ENCODE results near the gene PRDM16.
A peak's percentile ranks its signal among the peaks of the same experiment; 100 is the strongest.

The PRDM16 gene

GRCh38 chr1:3444298-3444697, 375.3 kb downstream of the PRDM16 start:
- Histone ChIP-seq H3K4me3 (ENCODE audit: insufficient read depth, low read depth, low read length, poor library complexity, severe bottlenecking) (no peak overlapping the region), H3K4me1 (ENCODE audit: control insufficient read depth, insufficient read depth, low read length, poor library complexity, severe bottlenecking) (no peaks in the 10 kb centered on the region), H3K27ac (ENCODE audit: insufficient read depth, low read length, poor library complexity, severe bottlenecking) (no peak overlapping the region), H3K36me3 (ENCODE audit: control insufficient read depth, insufficient read depth, low read length) (no peaks in the 10 kb centered on the region), H3K9me3 (ENCODE audit: control insufficient read depth, low read length) (no peaks in the 10 kb centered on the region), H3K27me3 (replicated peaks; ENCODE audit: control insufficient read depth, insufficient read depth, low read length, poor library complexity, severe bottlenecking) (no peaks in the 10 kb centered on the region)
- DNase-seq: no peak

- H3K4me3 ChIP-seq (ENCODE audit: insufficient read depth, low read depth, low read length, poor library complexity, severe bottlenecking): no peak overlapping the region
- H3K4me1 ChIP-seq (ENCODE audit: control insufficient read depth, insufficient read depth, low read length, poor library complexity, severe bottlenecking): no peaks in the 10 kb centered on the region
- no peak for DNase-seq
- H3K27ac ChIP-seq (ENCODE audit: insufficient read depth, low read length, poor library complexity, severe bottlenecking): no peak overlapping the region
- no peaks in the 10 kb centered on the region for H3K36me3 ChIP-seq (ENCODE audit: control insufficient read depth, insufficient read depth, low read length)
- H3K9me3 ChIP-seq (ENCODE audit: control insufficient read depth, low read length): no peaks in the 10 kb centered on the region
- no peaks in the 10 kb centered on the region for H3K27me3 ChIP-seq (replicated peaks; ENCODE audit: control insufficient read depth, insufficient read depth, low read length, poor library complexity, severe bottlenecking)
Measured at GRCh38 chr1:3444736-3445135, 375.7 kb downstream of the PRDM16 start.

DNA sequence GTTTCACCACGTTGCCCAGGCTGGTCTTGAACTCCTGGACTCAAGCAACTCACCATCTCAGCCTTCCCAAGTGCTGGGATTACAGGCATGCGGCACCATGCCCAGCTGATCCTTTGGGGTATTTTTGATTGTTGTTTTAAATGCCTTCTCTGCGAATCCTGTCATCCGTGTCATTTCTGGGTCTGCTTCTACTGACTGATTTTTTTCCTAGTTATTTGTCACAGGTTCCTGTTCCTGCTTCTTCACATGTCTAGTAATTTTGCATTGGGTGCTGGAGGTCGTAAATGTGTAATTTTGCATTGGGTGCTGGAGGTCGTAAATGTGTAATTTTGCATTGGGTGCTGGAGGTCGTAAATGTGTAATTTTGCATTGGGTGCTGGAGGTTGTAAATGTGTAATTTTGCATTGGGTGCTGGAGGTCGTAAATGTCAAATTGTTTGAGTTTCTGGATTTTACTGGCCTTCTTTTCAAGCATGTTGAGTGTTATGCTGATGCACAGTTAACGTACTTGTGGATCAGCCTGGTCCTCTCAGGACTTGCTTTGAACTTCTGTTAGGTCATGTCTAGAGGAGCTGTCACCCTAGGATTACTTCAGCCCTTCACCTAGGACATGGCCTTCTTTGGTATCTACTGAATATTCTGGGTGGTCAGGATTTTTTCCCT, 381.3 kb downstream of the PRDM16 start:
- Histone ChIP-seq H3K27me3 (replicated peaks; ENCODE audit: control insufficient read depth, insufficient read depth, low read length, poor library complexity, severe bottlenecking) (peaks cover 5% of the 10 kb centered on the region), H3K4me1 (ENCODE audit: control insufficient read depth, insufficient read depth, low read length, poor library complexity, severe bottlenecking) (peaks cover 15% of the 10 kb centered on the region), H3K27ac (ENCODE audit: insufficient read depth, low read length, poor library complexity, severe bottlenecking) (no peak overlapping the region), H3K36me3 (ENCODE audit: control insufficient read depth, insufficient read depth, low read length) (no peaks in the 10 kb centered on the region), H3K9me3 (ENCODE audit: control insufficient read depth, low read length) (no peaks in the 10 kb centered on the region), H3K4me3 (ENCODE audit: insufficient read depth, low read depth, low read length, poor library complexity, severe bottlenecking) (no peak overlapping the region)
- DNase-seq: no peak

DNA sequence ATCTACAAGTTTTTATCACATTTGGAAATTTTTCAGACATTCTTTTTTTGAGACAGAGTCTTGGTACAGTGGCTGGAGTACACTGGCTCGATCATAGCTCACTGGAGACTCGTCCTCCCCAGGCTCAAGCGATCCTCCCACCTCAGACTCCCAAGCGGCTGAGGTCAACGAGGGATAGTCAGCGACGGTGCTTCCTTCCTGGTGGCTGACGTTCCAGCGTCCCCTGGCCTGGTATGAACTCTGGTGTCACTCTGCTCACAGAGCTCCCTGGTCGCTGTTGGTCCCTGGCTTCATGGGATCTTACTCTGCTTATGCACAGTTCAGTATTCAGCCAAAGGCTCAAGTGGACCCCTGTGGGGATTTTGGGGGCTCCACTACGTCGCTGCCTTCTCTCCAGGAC, 382.0 kb downstream of the PRDM16 start:
- no peak for DNase-seq
- H3K27me3 ChIP-seq (replicated peaks; ENCODE audit: control insufficient read depth, insufficient read depth, low read length, poor library complexity, severe bottlenecking): peaks cover 5% of the 10 kb centered on the region
- H3K27ac ChIP-seq (ENCODE audit: insufficient read depth, low read length, poor library complexity, severe bottlenecking): no peak overlapping the region

DNA sequence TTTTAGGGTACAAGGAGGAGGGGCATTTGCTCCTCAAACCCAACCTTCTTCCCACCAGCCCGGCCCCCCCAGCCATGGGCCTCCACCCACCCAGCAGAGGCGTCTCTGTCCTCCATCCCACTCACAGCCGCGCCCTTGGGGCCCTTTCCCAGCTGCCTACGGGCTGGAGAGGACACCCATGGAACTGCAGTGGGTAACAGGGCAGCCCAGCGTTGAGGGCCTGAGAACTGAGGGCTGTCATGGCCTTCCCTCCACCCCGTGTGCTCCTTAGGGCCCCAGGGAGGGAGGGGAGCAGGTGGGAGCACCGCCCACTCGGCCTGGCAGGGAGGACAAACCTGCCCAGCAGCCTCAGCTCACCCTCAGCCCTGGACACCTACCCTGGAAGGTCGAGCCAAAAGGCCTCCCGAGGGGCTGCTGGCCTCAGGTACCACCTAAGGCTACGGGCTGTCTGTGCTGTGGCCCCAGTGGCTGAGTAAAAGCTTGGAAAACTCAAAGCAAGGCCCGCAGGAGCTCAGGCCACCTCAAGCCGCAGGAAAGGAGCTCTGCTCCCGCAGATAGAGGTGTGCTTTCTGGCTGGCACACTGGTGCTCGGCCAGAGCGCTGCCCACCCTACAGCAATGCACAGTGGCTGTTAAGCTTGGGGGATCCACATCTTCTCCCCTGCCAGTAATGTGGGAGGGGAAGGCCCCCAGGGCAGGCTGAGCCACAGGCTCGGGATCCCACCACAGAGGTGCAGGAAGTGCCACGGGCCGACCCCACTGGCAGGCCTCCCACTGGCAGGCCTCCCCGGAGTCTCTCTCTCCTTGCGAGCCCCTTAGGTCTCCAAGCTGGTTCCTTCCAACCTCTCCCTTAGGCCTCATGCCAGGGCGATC, 383.2 kb downstream of the PRDM16 start:
- H3K27ac ChIP-seq (ENCODE audit: insufficient read depth, low read length, poor library complexity, severe bottlenecking): no peak overlapping the region
- H3K9me3 ChIP-seq (ENCODE audit: control insufficient read depth, low read length): no peaks in the 10 kb centered on the region
- H3K36me3 ChIP-seq (ENCODE audit: control insufficient read depth, insufficient read depth, low read length): no peaks in the 10 kb centered on the region
- peaks cover 15% of the 10 kb centered on the region for H3K4me1 ChIP-seq (ENCODE audit: control insufficient read depth, insufficient read depth, low read length, poor library complexity, severe bottlenecking)
- peaks cover 5% of the 10 kb centered on the region for H3K27me3 ChIP-seq (replicated peaks; ENCODE audit: control insufficient read depth, insufficient read depth, low read length, poor library complexity, severe bottlenecking)
- no peak overlapping the region for H3K4me3 ChIP-seq (ENCODE audit: insufficient read depth, low read depth, low read length, poor library complexity, severe bottlenecking)
- DNase-seq: no peak

More for the DNA sequence above, 382.0 kb downstream of the PRDM16 start:
- H3K36me3 ChIP-seq (ENCODE audit: control insufficient read depth, insufficient read depth, low read length): no peaks in the 10 kb centered on the region
- H3K4me1 ChIP-seq (ENCODE audit: control insufficient read depth, insufficient read depth, low read length, poor library complexity, severe bottlenecking): peaks cover 15% of the 10 kb centered on the region
- H3K4me3 ChIP-seq (ENCODE audit: insufficient read depth, low read depth, low read length, poor library complexity, severe bottlenecking): no peak overlapping the region
- no peaks in the 10 kb centered on the region for H3K9me3 ChIP-seq (ENCODE audit: control insufficient read depth, low read length)

GRCh38 chr1:3452866-3453175, 383.8 kb downstream of the PRDM16 start:
- H3K9me3 ChIP-seq (ENCODE audit: control insufficient read depth, low read length): no peaks in the 10 kb centered on the region
- peaks cover 5% of the 10 kb centered on the region for H3K27me3 ChIP-seq (replicated peaks; ENCODE audit: control insufficient read depth, insufficient read depth, low read length, poor library complexity, severe bottlenecking)
- H3K4me3 ChIP-seq (ENCODE audit: insufficient read depth, low read depth, low read length, poor library complexity, severe bottlenecking): no peak overlapping the region
- H3K4me1 ChIP-seq (ENCODE audit: control insufficient read depth, insufficient read depth, low read length, poor library complexity, severe bottlenecking): peaks cover 15% of the 10 kb centered on the region
- H3K27ac ChIP-seq (ENCODE audit: insufficient read depth, low read length, poor library complexity, severe bottlenecking): no peak overlapping the region
- no peak for DNase-seq
- H3K36me3 ChIP-seq (ENCODE audit: control insufficient read depth, insufficient read depth, low read length): no peaks in the 10 kb centered on the region

- Histone ChIP-seq H3K27ac (ENCODE audit: insufficient read depth, low read length, poor library complexity, severe bottlenecking) (no peak overlapping the region), H3K4me1 (ENCODE audit: control insufficient read depth, insufficient read depth, low read length, poor library complexity, severe bottlenecking) (peaks cover 15% of the 10 kb centered on the region), H3K27me3 (replicated peaks; ENCODE audit: control insufficient read depth, insufficient read depth, low read length, poor library complexity, severe bottlenecking) (peaks cover 5% of the 10 kb centered on the region), H3K36me3 (ENCODE audit: control insufficient read depth, insufficient read depth, low read length) (no peaks in the 10 kb centered on the region), H3K4me3 (ENCODE audit: insufficient read depth, low read depth, low read length, poor library complexity, severe bottlenecking) (no peak overlapping the region), H3K9me3 (ENCODE audit: control insufficient read depth, low read length) (no peaks in the 10 kb centered on the region)
- peak; percentile 33 to 53 (median 48) for DNase-seq
Measured at GRCh38 chr1:3453203-3453761, 384.3 kb downstream of the PRDM16 start.

- DNase-seq: peak in 1 of 3 donors; percentile 27
- Histone ChIP-seq H3K4me1 (ENCODE audit: control insufficient read depth, insufficient read depth, low read length, poor library complexity, severe bottlenecking) (peaks cover 15% of the 10 kb centered on the region), H3K4me3 (ENCODE audit: insufficient read depth, low read depth, low read length, poor library complexity, severe bottlenecking) (peak within 1 kb of the TSS; percentile 52), H3K9me3 (ENCODE audit: control insufficient read depth, low read length) (no peaks in the 10 kb centered on the region), H3K27me3 (replicated peaks; ENCODE audit: control insufficient read depth, insufficient read depth, low read length, poor library complexity, severe bottlenecking) (peaks cover 5% of the 10 kb centered on the region), H3K27ac (ENCODE audit: insufficient read depth, low read length, poor library complexity, severe bottlenecking) (no peak within 1 kb of the TSS), H3K36me3 (ENCODE audit: control insufficient read depth, insufficient read depth, low read length) (no peaks in the 10 kb centered on the region)
Measured at GRCh38 chr1:3453891-3454810, 385.1 kb downstream of the PRDM16 start, which contains the start of gene ARHGEF16. ARHGEF16 (plus strand) TSS chr1:3454665; CDS start chr1:3463085, 8,420 bp downstream.

DNA sequence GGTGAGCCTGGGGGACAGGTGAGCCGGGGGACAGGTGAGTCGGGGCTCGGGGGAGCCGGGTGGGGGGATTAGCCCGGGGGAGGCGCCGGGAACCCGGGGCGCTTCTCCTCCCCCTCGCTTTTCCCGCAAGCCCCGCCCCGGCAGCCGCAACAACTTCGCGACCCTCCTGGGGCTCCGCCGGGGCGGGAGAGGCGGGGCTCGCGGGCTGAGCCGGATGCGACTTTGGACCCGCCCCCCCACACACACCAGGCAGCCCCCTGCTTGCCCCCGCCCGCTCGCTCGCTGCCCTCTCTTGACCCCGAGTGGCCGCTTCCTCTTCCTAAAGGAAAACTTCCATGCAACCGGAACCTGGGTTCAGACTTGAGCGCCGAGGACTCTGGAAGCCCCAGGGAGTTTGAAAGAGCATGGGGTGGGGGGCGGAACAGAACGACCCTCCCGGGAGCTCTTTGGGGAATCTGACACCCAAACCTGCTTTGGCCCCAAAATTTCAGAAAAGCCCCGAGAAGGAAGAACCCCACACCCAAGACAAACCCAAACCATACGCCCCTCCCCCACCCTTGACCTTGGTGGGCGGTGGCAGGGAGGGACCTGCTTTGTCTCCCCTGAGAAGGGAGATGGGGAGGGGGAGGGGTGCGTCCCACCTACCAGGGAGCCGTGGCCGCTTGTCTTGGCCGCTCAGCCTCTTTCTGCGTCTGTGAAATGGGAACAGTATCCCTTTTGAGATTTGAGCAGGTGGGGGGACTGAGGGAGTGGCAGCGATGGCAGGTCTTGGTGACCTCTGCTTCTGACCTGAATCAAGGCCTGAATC, 386.0 kb downstream of the PRDM16 start:
- peak overlapping the region; percentile 50 for H3K4me3 ChIP-seq (ENCODE audit: insufficient read depth, low read depth, low read length, poor library complexity, severe bottlenecking)

More for the DNA sequence above, 386.0 kb downstream of the PRDM16 start:
- no peak overlapping the region for H3K27ac ChIP-seq (ENCODE audit: insufficient read depth, low read length, poor library complexity, severe bottlenecking)
- no peaks in the 10 kb centered on the region for H3K9me3 ChIP-seq (ENCODE audit: control insufficient read depth, low read length)
- H3K36me3 ChIP-seq (ENCODE audit: control insufficient read depth, insufficient read depth, low read length): no peaks in the 10 kb centered on the region
- H3K27me3 ChIP-seq (replicated peaks; ENCODE audit: control insufficient read depth, insufficient read depth, low read length, poor library complexity, severe bottlenecking): peaks cover 5% of the 10 kb centered on the region
- H3K4me1 ChIP-seq (ENCODE audit: control insufficient read depth, insufficient read depth, low read length, poor library complexity, severe bottlenecking): peaks cover 15% of the 10 kb centered on the region
- DNase-seq: peak in 1 of 3 donors; percentile 7

Measured in effector memory CD4-positive, alpha-beta T cell (primary cell).